Heart right ventricle (tissue), 16 donors: ENCODE measurements around the gene CRX. TPM values are rescaled to one million over a fixed set of nuclear protein-coding genes. Genes with fewer than 3 reads are reported as not detected.
"Not testable (repeated sequence)": the region's sequence is repeated elsewhere in the genome, so short reads cannot be mapped to it uniquely, and the experiment has no call there.

Source experiments
- ATAC-seq, 8 donors: fragments of 200-7000 bp; cut with Tn5 transposase; one replicate each; pipeline ENCODE4 v1.9.1; 2020; ENCODE audit warnings: mild to moderate bottlenecking in 8 of 8, moderate library complexity in 8 of 8, moderate number of reproducible peaks in 1 of 8
- DNase-seq, 2 donors: peaks; one replicate each; pipeline ENCODE4 v3.0.0-alpha.2; 2020
- H3K27ac ChIP-seq, 10 donors: fragments of 200-600 bp; sonication (generic) in 2 of 10; one replicate each; pipeline versions ENCODE4 v1.5.0 to v1.8.0; 2020 to 2022; ENCODE audit warnings: mild to moderate bottlenecking in 3 of 10
- H3K27me3 ChIP-seq, 7 donors: fragments of 200-600 bp; one replicate each; pipeline ENCODE4 v1.8.0; 2021 to 2022; ENCODE audit warnings: mild to moderate bottlenecking in 2 of 7
- H3K36me3 ChIP-seq, 9 donors: fragments of 200-600 bp; sonication (generic) in 1 of 9; one replicate each; pipeline versions ENCODE4 v1.5.0 to v1.8.0; 2020 to 2022; ENCODE audit warnings: mild to moderate bottlenecking in 2 of 9
- H3K4me1 ChIP-seq, 9 donors: fragments of 200-600 bp; sonication (generic) in 1 of 9; one replicate each; pipeline versions ENCODE4 v1.5.0 to v1.8.0; 2020 to 2022; ENCODE audit warnings: mild to moderate bottlenecking in 4 of 9
- H3K4me3 ChIP-seq, 10 donors: fragments of 200-600 bp; sonication (generic) in 2 of 10; one replicate each; pipeline versions ENCODE4 v1.5.0 to v1.8.0; 2020 to 2022; ENCODE audit warnings: mild to moderate bottlenecking in 7 of 10, moderate library complexity in 2 of 10
- H3K9me3 ChIP-seq, 11 donors: fragments of 200-600 bp in 10 of 11; sonication (generic) in 2 of 11; one replicate each; pipeline versions ENCODE4 v1.5.0 to v1.8.0; 2013 to 2022; ENCODE audit warnings: mild to moderate bottlenecking in 2 of 11, control low read depth in 1 of 11, moderate library complexity in 1 of 11
- CTCF ChIP-seq, 9 donors: fragments of 200-600 bp; sonication (generic) in 2 of 9; IDR thresholded peaks; one replicate each; pipeline versions ENCODE4 v1.5.0 to v1.8.0; 2021 to 2022; ENCODE audit warnings: antibody characterized with exemption in 9 of 9, mild to moderate bottlenecking in 5 of 9, moderate library complexity in 1 of 9
- WGBS, 2 donors: extraction: QIAGEN DNeasy Blood & Tissue Kit; methylation state at CpG; one replicate each; pipeline ENCODE4 v1.1.7; 2013; ENCODE audit warnings: inconsistent platforms in 1 of 2; 5-methylcytosine and 5-hydroxymethylcytosine counted together
- intact Hi-C, 10 donors: fragments of 100-400 bp; cut with DNase I; formaldehyde crosslinking; loops; one replicate each; pipeline versions ENCODE4 v1.11.1 to v1.14.2; 2022
- long read RNA-seq, 3 donors: library from polyadenylated mRNA; unstranded; transcript quantifications; one replicate each; pipeline ENCODE4 v2.0.0, GENCODE V29; 2020 to 2021
- polyA plus RNA-seq, 2 donors: library from polyadenylated mRNA; stranded (reverse); fragments of 200-250 nt; gene quantifications; one replicate each; pipeline ENCODE4 v1.2.3, GENCODE V29; 2013
- total RNA-seq, 10 donors: library from RNA; stranded (reverse); fragmentation: NEBNext Ultra II Directional in 3 of 10; extraction: Animal tissue kit (Norgen Biotek cat#: 25700) in 3 of 10; gene quantifications; one replicate each; pipeline versions ENCODE4 v1.2.1 to v1.2.4, GENCODE V29; 2021 to 2023
- donor health status: Arrhythmogenic right ventricular cardiomyopathy.
- donor health status: ischemic (EF 13 %, LVEDD 7.1; RV severe dilation, severe dysfunction).
- donor health status: healthy with polysubstance abuse.
- donor health status: DM: no; HTN: yes; CAD: no.
- donor health status: DM: no; HTN: no; CAD: no.
- donor health status: ischemic (EF 25% LVEDD 6.9; RV normal size, moderate dysfunction).
- donor health status: ischemic (EF 25% LVEDD 5.7; RV mildly dilated, moderate dysfunction).
- donor health status: healthy.
- donor health status: DM: yes; HTN: yes; CAD: no.
- donor health status: Ischemic cardiomyopathy.
- donor health status: ischemic (EF 35%, LVEDD 5.7; RV mildly dilated, moderate dysfunction).
- donor health status: nonischemic (EF 11% LVEDD 7.7; RV severe dilation, severe dysfunction).
- donor health status: DM: yes; HTN: yes; CAD: no.
- donor health status: PGD.
- donor health status: ischemic (EF 29% LVEDD 5.4; RV normal size, mild dysfunction).
- donor health status: nonischemic (EF 23%, LVEDD 6.1; RV moderate dilation, normal function).

CRX gene
- total RNA-seq (not detected), polyA plus RNA-seq (not detected)
- long read RNA-seq, donor 1, result 0 reads
- long read RNA-seq, donor 2, result 0 reads
- long read RNA-seq, donor 3, result 0 reads

GRCh38 chr19:47821460-47822020 lies at the start of gene CRX:
Gene CRX, plus strand, starts transcription at chr19:47821937. Its CDS starts 12,507 bp downstream, at chr19:47834444.
- TF ChIP-seq CTCF (IDR thresholded peaks at IDR 0.05), result no peak
- Histone ChIP-seq H3K27me3 (peaks cover 0 to 58% (median 37%) of the 10 kb centered on the region in 7 donors), H3K4me3 (no peak within 1 kb of the TSS), H3K9me3 (peaks cover 0 to 3% (median 0%) of the 10 kb centered on the region in 11 donors), H3K27ac (no peak within 1 kb of the TSS), H3K4me1 (no peaks in the 10 kb centered on the region), H3K36me3 (no peaks in the 10 kb centered on the region)
- 34 to 37% methylated on average over 15 of the region's 15 CpGs for WGBS, 2 donors
- no peak for ATAC-seq
- DNase-seq, result no peak
- intact Hi-C loops, result no loop called here

- H3K4me3 ChIP-seq, result no peak overlapping the region
- H3K4me1 ChIP-seq, result peaks cover 10 to 36% (median 30%) of the 10 kb centered on the region in 9 donors
- intact Hi-C loops, result no loop called here
- no peak for TF ChIP-seq CTCF (IDR thresholded peaks at IDR 0.05)
- peak overlapping the region in 4 of 10 donors; percentile 33 to 100 (median 39) for H3K27ac ChIP-seq
- no peaks in the 10 kb centered on the region for H3K9me3 ChIP-seq
- DNase-seq (no peak), ATAC-seq (no peak)
- no peaks in the 10 kb centered on the region for H3K27me3 ChIP-seq
- 62 to 85% methylated on average over 4 of the region's 4 CpGs for WGBS, 2 donors
- peaks cover 0 to 12% (median 0%) of the 10 kb centered on the region in 9 donors for H3K36me3 ChIP-seq
These were observed 45.2 kb upstream of the CRX start for GRCh38 chr19:47776568-47776967.

GRCh38 chr19:47777245-47778048 lies 44.3 kb upstream of the CRX start:
- intact Hi-C loops, H3K27me3 ChIP-seq, H3K9me3 ChIP-seq, DNase-seq, ATAC-seq: not testable (repeated sequence)
- Histone ChIP-seq H3K36me3 (peaks cover 0 to 21% (median 6%) of the 10 kb centered on the region in 9 donors), H3K27ac (peak overlapping the region; percentile 98 to 100 (median 99)), H3K4me3 (peak overlapping the region; percentile 78 to 100 (median 91)), H3K4me1 (peaks cover 10 to 45% (median 39%) of the 10 kb centered on the region in 9 donors)
- WGBS, 2 donors, result 67 to 84% methylated on average over 23 of the region's 23 CpGs

GRCh38 chr19:47778049-47778953 lies 43.4 kb upstream of the CRX start, which contains the start of gene SELENOW:
Gene SELENOW, plus strand, starts transcription at chr19:47778703. Its CDS starts 83 bp downstream, at chr19:47778786.
- Histone ChIP-seq H3K36me3 (peaks cover 0 to 29% (median 8%) of the 10 kb centered on the region in 9 donors), H3K27ac (peak within 1 kb of the TSS; percentile 98 to 100 (median 99)), H3K27me3 (no peaks in the 10 kb centered on the region), H3K9me3 (no peaks in the 10 kb centered on the region), H3K4me1 (peaks cover 10 to 54% (median 42%) of the 10 kb centered on the region in 9 donors), H3K4me3 (peak within 1 kb of the TSS; percentile 78 to 100 (median 91))
- peak in 1 of 9 donors; percentile 7 for TF ChIP-seq CTCF (IDR thresholded peaks at IDR 0.05)
- 1% methylated on average over 62 to 65 of the region's 65 CpGs for WGBS, 2 donors
- DNase-seq (peak; percentile 80 to 87), ATAC-seq (peak; percentile 86 to 93 (median 88))
- intact Hi-C loops, result no loop called here
